Mesenchymal stem cell (in vitro differentiated cells and primary cell): Measurements from ENCODE around the gene RIMKLB.

ENCODE experiments used
- DNase-seq: peaks from one replicate; pipeline ENCODE4 v3.0.0-alpha.2; 2013
- H2AFZ ChIP-seq: one replicate; pipeline ENCODE4 v1.6.1; 2013; ENCODE audit warnings: low read depth, mild to moderate bottlenecking, control low read depth, inconsistent platforms, low read length, moderate library complexity
- H2AK5ac ChIP-seq: 2 replicates; pipeline ENCODE4 v1.6.1; 2013; ENCODE audit warnings: low read length, moderate library complexity, mild to moderate bottlenecking, inconsistent platforms; ENCODE audit not compliant: severe bottlenecking
- H2BK120ac ChIP-seq: one replicate; pipeline ENCODE4 v1.6.1; 2013; ENCODE audit warnings: low read depth, mild to moderate bottlenecking, inconsistent platforms, low read length, moderate library complexity
- H2BK12ac ChIP-seq, 2 experiments: one replicate each; pipeline ENCODE4 v1.6.1; 2013; ENCODE audit warnings: inconsistent platforms in 2 of 2, low read length in 2 of 2, mild to moderate bottlenecking in 2 of 2, moderate library complexity in 2 of 2, control low read depth in 1 of 2
- H2BK15ac ChIP-seq: one replicate; pipeline ENCODE4 v1.6.1; 2013; ENCODE audit warnings: mild to moderate bottlenecking, low read depth, inconsistent platforms; ENCODE audit not compliant: poor library complexity, severe bottlenecking
- H2BK5ac ChIP-seq: 2 replicates; pipeline ENCODE4 v1.6.1; 2013; ENCODE audit warnings: low read depth, mild to moderate bottlenecking, low read length, control low read depth, inconsistent platforms; ENCODE audit not compliant: poor library complexity, severe bottlenecking
- H3K14ac ChIP-seq, 2 experiments: one replicate each; pipeline ENCODE4 v1.6.1; 2013; ENCODE audit warnings: inconsistent platforms in 2 of 2, low read length in 2 of 2, control low read depth in 1 of 2, mild to moderate bottlenecking in 1 of 2, moderate library complexity in 1 of 2
- H3K18ac ChIP-seq, 2 experiments: one replicate each; pipeline ENCODE4 v1.6.1; 2013; ENCODE audit warnings: inconsistent platforms in 2 of 2, low read length in 2 of 2, control low read depth in 1 of 2, low read depth in 1 of 2, mild to moderate bottlenecking in 1 of 2
- H3K23ac ChIP-seq, 2 experiments: one replicate each; pipeline ENCODE4 v1.6.1; 2013; ENCODE audit warnings: inconsistent platforms in 2 of 2, low read length in 2 of 2, mild to moderate bottlenecking in 2 of 2, moderate library complexity in 2 of 2, control low read depth in 1 of 2
- H3K27ac ChIP-seq: 2 replicates; pipeline ENCODE4 v1.5.1; 2013; ENCODE audit warnings: mild to moderate bottlenecking, moderate library complexity, low read length, control low read depth, inconsistent platforms; ENCODE audit not compliant: poor library complexity, severe bottlenecking
- H3K27me3 ChIP-seq, 2 experiments: 2 replicates each; pipeline versions ENCODE4 v1.6.1 to v1.7.0; 2013; ENCODE audit warnings: low read length in 2 of 2, mild to moderate bottlenecking in 2 of 2, moderate library complexity in 2 of 2, control low read depth in 1 of 2, inconsistent platforms in 1 of 2; ENCODE audit not compliant: control insufficient read depth in 1 of 2, insufficient read depth in 1 of 2
- H3K36me3 ChIP-seq, 2 experiments: 2 replicates each; pipeline versions ENCODE4 v1.6.1 to v1.7.0; 2013; ENCODE audit warnings: low read length in 2 of 2, control low read depth in 1 of 2, inconsistent platforms in 1 of 2, low read depth in 1 of 2, mild to moderate bottlenecking in 1 of 2; ENCODE audit not compliant: insufficient read depth in 2 of 2, control insufficient read depth in 1 of 2
- H3K4ac ChIP-seq, 2 experiments: one replicate each; pipeline ENCODE4 v1.6.1; 2013; ENCODE audit warnings: inconsistent platforms in 2 of 2, low read length in 2 of 2, mild to moderate bottlenecking in 2 of 2, moderate library complexity in 2 of 2, control low read depth in 1 of 2, low read depth in 1 of 2
- H3K4me1 ChIP-seq: 2 replicates; pipeline ENCODE4 v1.6.1; 2013; ENCODE audit warnings: low read depth, low read length, control low read depth; ENCODE audit not compliant: control insufficient read depth, insufficient read depth
- H3K4me2 ChIP-seq: 2 replicates; pipeline ENCODE4 v1.6.1; 2013; ENCODE audit warnings: low read length, mild to moderate bottlenecking, inconsistent platforms; ENCODE audit not compliant: poor library complexity, severe bottlenecking
- H3K4me3 ChIP-seq, 2 experiments: 2 replicates each; pipeline versions ENCODE4 v1.5.1 to v1.7.0; 2013; ENCODE audit warnings: low read length in 2 of 2, mild to moderate bottlenecking in 2 of 2, control low read depth in 1 of 2, low read depth in 1 of 2; ENCODE audit not compliant: insufficient read depth in 1 of 2
- H3K79me1 ChIP-seq: replicated peaks from 2 replicates; pipeline ENCODE4 v1.6.1; 2013; ENCODE audit warnings: mild to moderate bottlenecking, control low read depth, low read length, inconsistent platforms; ENCODE audit not compliant: poor library complexity, severe bottlenecking
- H3K9ac ChIP-seq: 2 replicates; pipeline ENCODE4 v1.7.0; 2013; ENCODE audit warnings: mild to moderate bottlenecking, low read length, moderate library complexity
- H3K9me3 ChIP-seq: 2 replicates; pipeline ENCODE4 v1.7.0; 2013; ENCODE audit warnings: mild to moderate bottlenecking, low read length; ENCODE audit not compliant: control insufficient read depth
- H4K8ac ChIP-seq: one replicate; pipeline ENCODE4 v1.6.1; 2013; ENCODE audit warnings: inconsistent platforms, mild to moderate bottlenecking, low read length, moderate library complexity
- H4K91ac ChIP-seq: one replicate; pipeline ENCODE4 v1.6.1; 2013; ENCODE audit warnings: mild to moderate bottlenecking, low read length, inconsistent platforms
- WGBS: methylation state at CpG from one replicate; pipeline ENCODE4 v1.1.7; 2013; ENCODE audit warnings: mixed read lengths; 5-methylcytosine and 5-hydroxymethylcytosine counted together

RIMKLB gene

DNA sequence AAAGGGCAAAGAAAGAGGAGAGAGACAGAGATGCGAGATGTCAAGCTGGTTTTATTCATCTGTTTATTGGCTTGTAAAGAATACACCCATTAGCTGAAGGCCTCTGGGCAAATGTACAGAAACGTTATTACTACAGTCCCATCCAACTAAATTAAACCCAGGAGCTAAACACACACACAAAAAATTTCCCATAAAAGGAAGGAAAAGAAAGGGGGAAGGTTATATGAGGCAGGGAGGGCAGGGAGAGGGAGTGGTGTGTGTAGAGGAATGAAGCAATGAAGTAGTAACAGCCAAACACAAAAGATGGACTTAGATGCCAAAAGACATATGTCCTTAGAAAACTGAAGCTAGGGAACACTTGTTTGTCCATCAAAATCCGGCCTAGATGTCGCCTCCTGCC, 32.0 kb upstream of the RIMKLB start:
- Histone ChIP-seq H3K36me3 (no peaks in the 10 kb centered on the region), H2BK15ac (no peak overlapping the region), H3K9ac (peak overlapping the region; percentile 49), H3K79me1 (no peaks in the 10 kb centered on the region), H3K14ac (no peak overlapping the region), H3K23ac (no peak overlapping the region), H2BK5ac (no peak overlapping the region), H2BK12ac (no peak overlapping the region), H3K18ac (no peak overlapping the region), H3K27me3 (peaks cover 0 to 6% of the 10 kb centered on the region in 2 experiments), H2AK5ac (no peak overlapping the region), H3K4me3 (peak overlapping the region in 1 of 2 experiments; percentile 25), H4K91ac (no peak overlapping the region), H2BK120ac (no peak overlapping the region), H4K8ac (no peak overlapping the region), H3K27ac (no peak overlapping the region), H3K9me3 (no peaks in the 10 kb centered on the region), H2AFZ (no peak overlapping the region), H3K4me2 (no peak overlapping the region), H3K4me1 (no peaks in the 10 kb centered on the region), H3K4ac (no peak overlapping the region)
- no peak for DNase-seq
- WGBS, result 90% methylated on average over 2 of the region's 4 CpGs

DNA sequence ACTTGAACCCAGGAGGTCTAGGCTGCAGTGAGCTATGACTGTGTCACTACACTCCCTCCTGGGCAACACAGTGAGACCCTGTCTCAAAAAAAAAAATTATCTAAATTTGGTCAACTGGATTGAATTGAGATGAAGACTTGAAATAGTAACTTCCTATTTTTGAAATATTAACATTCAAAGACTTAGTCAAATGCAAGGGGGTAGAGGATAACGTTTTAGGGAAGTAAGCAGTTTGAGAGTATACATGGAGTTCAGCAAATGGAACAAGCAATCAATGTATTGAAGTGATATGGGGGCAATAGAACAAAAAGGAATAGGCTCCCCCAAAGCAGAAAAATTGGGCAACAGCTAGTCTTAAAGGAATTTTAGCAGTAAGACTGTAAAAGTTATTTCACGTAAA, 30.5 kb upstream of the RIMKLB start:
- Histone ChIP-seq H3K79me1 (no peaks in the 10 kb centered on the region), H3K4ac (no peak overlapping the region), H2BK12ac (no peak overlapping the region), H3K4me3 (no peak overlapping the region), H3K4me2 (no peak overlapping the region), H4K91ac (no peak overlapping the region), H3K36me3 (no peaks in the 10 kb centered on the region), H2AK5ac (no peak overlapping the region), H3K4me1 (no peaks in the 10 kb centered on the region), H3K18ac (no peak overlapping the region), H2BK120ac (no peak overlapping the region), H3K9me3 (no peaks in the 10 kb centered on the region), H3K27me3 (peaks cover 0 to 6% of the 10 kb centered on the region in 2 experiments), H2AFZ (no peak overlapping the region), H3K14ac (no peak overlapping the region), H2BK15ac (no peak overlapping the region), H3K27ac (no peak overlapping the region), H3K9ac (no peak overlapping the region), H2BK5ac (no peak overlapping the region), H3K23ac (no peak overlapping the region), H4K8ac (no peak overlapping the region)
- WGBS, result 82% methylated on average over 1 of the region's 2 CpGs
- no peak for DNase-seq

DNA sequence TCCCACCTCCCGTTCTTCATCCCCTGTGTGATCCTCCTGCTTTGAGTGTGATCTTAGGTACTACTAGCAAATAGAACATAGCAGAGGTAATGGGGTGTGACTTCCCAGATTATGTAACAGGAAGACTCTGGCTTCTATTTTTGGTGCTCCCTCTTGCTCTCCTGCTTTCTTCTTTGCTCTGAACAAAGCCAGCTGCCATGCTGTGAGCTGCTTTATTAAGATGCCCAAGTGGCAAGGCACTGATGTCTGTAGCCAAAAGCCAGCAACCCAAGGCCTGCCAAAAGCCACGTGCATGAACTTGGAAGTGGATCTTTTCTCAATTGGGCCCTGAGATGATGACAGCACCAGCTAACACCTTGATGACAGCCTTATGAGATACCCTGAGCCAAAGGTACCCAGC, 29.4 kb upstream of the RIMKLB start:
- H3K4me3 ChIP-seq, result no peak overlapping the region
- no peak overlapping the region for H3K4me2 ChIP-seq
- no peak overlapping the region for H2AK5ac ChIP-seq
- H2BK15ac ChIP-seq, result no peak overlapping the region
- H3K18ac ChIP-seq, result no peak overlapping the region
- no peak overlapping the region for H3K4ac ChIP-seq
- no peak overlapping the region for H2BK120ac ChIP-seq
- H3K4me1 ChIP-seq, result no peaks in the 10 kb centered on the region
- H3K27ac ChIP-seq, result no peak overlapping the region
- DNase-seq, result no peak
- no peak overlapping the region for H4K8ac ChIP-seq
- no peak overlapping the region for H3K14ac ChIP-seq
- H2AFZ ChIP-seq, result no peak overlapping the region
- no peaks in the 10 kb centered on the region for H3K79me1 ChIP-seq
- H3K36me3 ChIP-seq, result no peaks in the 10 kb centered on the region
- H3K9ac ChIP-seq, result no peak overlapping the region
- no peak overlapping the region for H3K23ac ChIP-seq
- H2BK5ac ChIP-seq, result no peak overlapping the region
- 82% methylated on average over 2 of the region's 2 CpGs for WGBS
- H3K27me3 ChIP-seq, result no peaks in the 10 kb centered on the region
- no peak overlapping the region for H4K91ac ChIP-seq
- no peak overlapping the region for H2BK12ac ChIP-seq
- H3K9me3 ChIP-seq, result no peaks in the 10 kb centered on the region

DNA sequence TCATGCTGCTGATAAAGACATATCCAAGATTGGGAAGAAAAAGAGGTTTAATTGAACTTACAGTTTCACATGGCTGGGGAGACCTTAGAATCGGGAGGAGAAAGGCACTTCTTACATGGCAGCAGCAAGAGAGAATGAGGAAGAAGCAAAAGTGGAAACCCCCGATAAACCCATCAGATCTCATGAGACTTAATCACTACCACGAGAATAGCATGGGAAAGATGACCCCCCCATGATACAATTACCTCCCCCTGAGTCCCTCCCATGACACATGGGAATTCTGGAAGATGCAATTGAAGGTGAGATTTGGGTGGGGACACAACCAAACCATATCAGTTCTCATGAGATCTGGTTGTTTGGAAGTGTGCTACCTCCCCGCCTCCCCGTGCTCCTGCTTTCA, 25.4 kb upstream of the RIMKLB start:
- H3K79me1 ChIP-seq, result no peaks in the 10 kb centered on the region
- no peak overlapping the region for H3K27ac ChIP-seq
- no peak overlapping the region for H3K23ac ChIP-seq
- WGBS, result 95% methylated on average over 3 of the region's 5 CpGs
- H2BK12ac ChIP-seq, result no peak overlapping the region
- H2AK5ac ChIP-seq, result no peak overlapping the region
- H3K36me3 ChIP-seq, result no peaks in the 10 kb centered on the region
- no peak overlapping the region for H3K4ac ChIP-seq
- no peak overlapping the region for H3K18ac ChIP-seq
- no peak for DNase-seq
- no peak overlapping the region for H3K14ac ChIP-seq
- H3K4me1 ChIP-seq, result peaks cover 2% of the 10 kb centered on the region
- no peak overlapping the region for H2AFZ ChIP-seq
- no peaks in the 10 kb centered on the region for H3K27me3 ChIP-seq
- no peak overlapping the region for H2BK15ac ChIP-seq
- H3K9me3 ChIP-seq, result no peaks in the 10 kb centered on the region
- H2BK120ac ChIP-seq, result no peak overlapping the region
- H4K91ac ChIP-seq, result no peak overlapping the region
- H3K4me2 ChIP-seq, result no peak overlapping the region
- H2BK5ac ChIP-seq, result no peak overlapping the region
- no peak overlapping the region for H4K8ac ChIP-seq
- H3K9ac ChIP-seq, result no peak overlapping the region
- no peak overlapping the region for H3K4me3 ChIP-seq
